H1 (cell line): ENCODE measurements around the gene ATG2B. TPM values are rescaled to one million over a fixed set of nuclear protein-coding genes. Genes with fewer than 3 reads are reported as not detected.

Source experiments
- KDM4A ChIP-seq: IDR thresholded peaks from one replicate; pipeline ENCODE4 v1.7.1; 2012; ENCODE audit warnings: low read depth, mild to moderate bottlenecking, moderate library complexity, low read length, inconsistent platforms; ENCODE audit not compliant: severe bottlenecking
- RAD21 ChIP-seq, 2 experiments: IDR thresholded peaks in 1 of 2; conservative IDR thresholded peaks in 1 of 2; 2 replicates each; pipeline ENCODE4 v1.6.1; 2011; ENCODE audit warnings: low read depth in 2 of 2, low read length in 2 of 2, improper control_type of control experiment in 1 of 2, inconsistent platforms in 1 of 2, mild to moderate bottlenecking in 1 of 2, moderate library complexity in 1 of 2
- SIRT6 ChIP-seq: IDR thresholded peaks from one replicate; pipeline ENCODE4 v1.7.1; 2012; ENCODE audit warnings: low read length, inconsistent platforms
- SIX5 ChIP-seq: IDR thresholded peaks from 2 replicates; pipeline ENCODE4 v1.6.1; 2011; ENCODE audit warnings: mild to moderate bottlenecking, low read depth, low read length
- SP4 ChIP-seq: IDR thresholded peaks from 2 replicates; pipeline ENCODE4 v1.6.1; 2012; ENCODE audit warnings: low read length, inconsistent platforms
- TCF12 ChIP-seq: IDR thresholded peaks from 2 replicates; pipeline ENCODE4 v1.6.1; 2011; ENCODE audit warnings: low read depth, mild to moderate bottlenecking, low read length
- TEAD4 ChIP-seq: IDR thresholded peaks from 2 replicates; pipeline ENCODE4 v1.6.1; 2012; ENCODE audit warnings: low read depth, low read length, inconsistent platforms, mixed read lengths
- ZNF274 ChIP-seq: IDR thresholded peaks from 2 replicates; pipeline ENCODE4 v1.7.0; 2012; ENCODE audit warnings: low read length, borderline replicate concordance; ENCODE audit errors: extremely low read depth
- polyA plus RNA-seq, 7 experiments: library from polyadenylated mRNA; depleted of rRNA in 3 of 7; stranded (reverse) in 5 of 7; unstranded in 2 of 7; fragments of >200 nt in 5 of 7; fragments of 200-250 nt in 2 of 7; gene quantifications; 1 replicate in 5 of 7; 2 replicates in 1 of 7; 4 replicates in 1 of 7; pipeline versions ENCODE4 v1.2.1 to v1.2.3, GENCODE V29; 2011 to 2013; ENCODE audit warnings: missing spikeins in 2 of 7, mixed read lengths in 2 of 7
- total RNA-seq: library from RNA; stranded (reverse); fragmentation: NEBNext Ultra II Directional; extraction: Animal tissue kit (Norgen Biotek cat#: 25700); gene quantifications from 2 replicates; pipeline ENCODE4 v1.2.1, GENCODE V29; 2021
- TF ChIP-seq, protein P1 (sequence below): fragments of 300-600 bp; sonication (generic); IDR thresholded peaks from 2 replicates; pipeline ENCODE4 v1.7.1; 2012; ENCODE audit warnings: low read length, moderate library complexity, mild to moderate bottlenecking, inconsistent platforms; ENCODE audit not compliant: insufficient replicate concordance

ATG2B gene
- total and polyA plus RNA-seq, 2 of the 8 experiments (the other 6 are each of a cell fraction or from before 2014, with no cell fraction given), result 4.6 to 14.4 TPM

DNA sequence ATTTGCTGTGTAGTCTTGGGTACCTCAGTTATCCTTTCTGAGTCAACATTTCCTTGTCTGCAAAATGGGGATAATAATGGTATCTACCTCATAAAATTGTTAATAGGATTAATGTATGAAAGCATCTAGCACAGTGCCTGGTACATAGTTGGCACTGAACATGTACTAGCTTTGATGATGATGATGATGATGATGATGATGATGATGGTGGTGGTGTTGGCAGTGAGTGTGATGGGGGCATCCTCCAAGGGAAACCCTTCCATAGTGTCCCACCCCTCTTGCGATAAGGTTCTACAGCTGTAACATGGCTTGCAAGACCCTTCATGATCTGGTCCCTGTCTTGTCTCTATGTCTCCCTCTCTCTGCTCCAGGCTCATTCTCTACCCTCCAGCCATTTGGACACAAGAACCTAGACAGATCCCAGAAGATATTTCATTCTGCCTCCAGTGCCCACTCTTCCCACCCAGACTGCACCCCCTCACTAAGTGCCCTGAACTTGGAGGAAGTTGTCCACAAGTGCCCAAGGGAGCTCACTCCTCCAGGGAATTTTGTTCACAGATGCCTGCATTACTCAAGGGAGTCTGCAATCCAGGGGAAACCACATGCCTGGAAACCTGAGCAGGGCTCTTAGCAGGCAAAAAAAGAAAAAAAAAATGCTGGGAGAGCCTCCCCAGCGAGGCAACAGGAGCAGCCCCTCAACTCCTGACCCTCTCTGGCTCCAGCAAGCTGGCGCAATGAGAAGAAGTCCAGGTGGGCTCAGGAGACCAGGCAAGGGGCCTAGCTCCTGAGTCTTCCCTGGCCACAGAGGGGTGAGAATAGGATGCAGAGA lies 117.2 kb downstream of the ATG2B start (continued):
- TF ChIP-seq, protein P1, sequence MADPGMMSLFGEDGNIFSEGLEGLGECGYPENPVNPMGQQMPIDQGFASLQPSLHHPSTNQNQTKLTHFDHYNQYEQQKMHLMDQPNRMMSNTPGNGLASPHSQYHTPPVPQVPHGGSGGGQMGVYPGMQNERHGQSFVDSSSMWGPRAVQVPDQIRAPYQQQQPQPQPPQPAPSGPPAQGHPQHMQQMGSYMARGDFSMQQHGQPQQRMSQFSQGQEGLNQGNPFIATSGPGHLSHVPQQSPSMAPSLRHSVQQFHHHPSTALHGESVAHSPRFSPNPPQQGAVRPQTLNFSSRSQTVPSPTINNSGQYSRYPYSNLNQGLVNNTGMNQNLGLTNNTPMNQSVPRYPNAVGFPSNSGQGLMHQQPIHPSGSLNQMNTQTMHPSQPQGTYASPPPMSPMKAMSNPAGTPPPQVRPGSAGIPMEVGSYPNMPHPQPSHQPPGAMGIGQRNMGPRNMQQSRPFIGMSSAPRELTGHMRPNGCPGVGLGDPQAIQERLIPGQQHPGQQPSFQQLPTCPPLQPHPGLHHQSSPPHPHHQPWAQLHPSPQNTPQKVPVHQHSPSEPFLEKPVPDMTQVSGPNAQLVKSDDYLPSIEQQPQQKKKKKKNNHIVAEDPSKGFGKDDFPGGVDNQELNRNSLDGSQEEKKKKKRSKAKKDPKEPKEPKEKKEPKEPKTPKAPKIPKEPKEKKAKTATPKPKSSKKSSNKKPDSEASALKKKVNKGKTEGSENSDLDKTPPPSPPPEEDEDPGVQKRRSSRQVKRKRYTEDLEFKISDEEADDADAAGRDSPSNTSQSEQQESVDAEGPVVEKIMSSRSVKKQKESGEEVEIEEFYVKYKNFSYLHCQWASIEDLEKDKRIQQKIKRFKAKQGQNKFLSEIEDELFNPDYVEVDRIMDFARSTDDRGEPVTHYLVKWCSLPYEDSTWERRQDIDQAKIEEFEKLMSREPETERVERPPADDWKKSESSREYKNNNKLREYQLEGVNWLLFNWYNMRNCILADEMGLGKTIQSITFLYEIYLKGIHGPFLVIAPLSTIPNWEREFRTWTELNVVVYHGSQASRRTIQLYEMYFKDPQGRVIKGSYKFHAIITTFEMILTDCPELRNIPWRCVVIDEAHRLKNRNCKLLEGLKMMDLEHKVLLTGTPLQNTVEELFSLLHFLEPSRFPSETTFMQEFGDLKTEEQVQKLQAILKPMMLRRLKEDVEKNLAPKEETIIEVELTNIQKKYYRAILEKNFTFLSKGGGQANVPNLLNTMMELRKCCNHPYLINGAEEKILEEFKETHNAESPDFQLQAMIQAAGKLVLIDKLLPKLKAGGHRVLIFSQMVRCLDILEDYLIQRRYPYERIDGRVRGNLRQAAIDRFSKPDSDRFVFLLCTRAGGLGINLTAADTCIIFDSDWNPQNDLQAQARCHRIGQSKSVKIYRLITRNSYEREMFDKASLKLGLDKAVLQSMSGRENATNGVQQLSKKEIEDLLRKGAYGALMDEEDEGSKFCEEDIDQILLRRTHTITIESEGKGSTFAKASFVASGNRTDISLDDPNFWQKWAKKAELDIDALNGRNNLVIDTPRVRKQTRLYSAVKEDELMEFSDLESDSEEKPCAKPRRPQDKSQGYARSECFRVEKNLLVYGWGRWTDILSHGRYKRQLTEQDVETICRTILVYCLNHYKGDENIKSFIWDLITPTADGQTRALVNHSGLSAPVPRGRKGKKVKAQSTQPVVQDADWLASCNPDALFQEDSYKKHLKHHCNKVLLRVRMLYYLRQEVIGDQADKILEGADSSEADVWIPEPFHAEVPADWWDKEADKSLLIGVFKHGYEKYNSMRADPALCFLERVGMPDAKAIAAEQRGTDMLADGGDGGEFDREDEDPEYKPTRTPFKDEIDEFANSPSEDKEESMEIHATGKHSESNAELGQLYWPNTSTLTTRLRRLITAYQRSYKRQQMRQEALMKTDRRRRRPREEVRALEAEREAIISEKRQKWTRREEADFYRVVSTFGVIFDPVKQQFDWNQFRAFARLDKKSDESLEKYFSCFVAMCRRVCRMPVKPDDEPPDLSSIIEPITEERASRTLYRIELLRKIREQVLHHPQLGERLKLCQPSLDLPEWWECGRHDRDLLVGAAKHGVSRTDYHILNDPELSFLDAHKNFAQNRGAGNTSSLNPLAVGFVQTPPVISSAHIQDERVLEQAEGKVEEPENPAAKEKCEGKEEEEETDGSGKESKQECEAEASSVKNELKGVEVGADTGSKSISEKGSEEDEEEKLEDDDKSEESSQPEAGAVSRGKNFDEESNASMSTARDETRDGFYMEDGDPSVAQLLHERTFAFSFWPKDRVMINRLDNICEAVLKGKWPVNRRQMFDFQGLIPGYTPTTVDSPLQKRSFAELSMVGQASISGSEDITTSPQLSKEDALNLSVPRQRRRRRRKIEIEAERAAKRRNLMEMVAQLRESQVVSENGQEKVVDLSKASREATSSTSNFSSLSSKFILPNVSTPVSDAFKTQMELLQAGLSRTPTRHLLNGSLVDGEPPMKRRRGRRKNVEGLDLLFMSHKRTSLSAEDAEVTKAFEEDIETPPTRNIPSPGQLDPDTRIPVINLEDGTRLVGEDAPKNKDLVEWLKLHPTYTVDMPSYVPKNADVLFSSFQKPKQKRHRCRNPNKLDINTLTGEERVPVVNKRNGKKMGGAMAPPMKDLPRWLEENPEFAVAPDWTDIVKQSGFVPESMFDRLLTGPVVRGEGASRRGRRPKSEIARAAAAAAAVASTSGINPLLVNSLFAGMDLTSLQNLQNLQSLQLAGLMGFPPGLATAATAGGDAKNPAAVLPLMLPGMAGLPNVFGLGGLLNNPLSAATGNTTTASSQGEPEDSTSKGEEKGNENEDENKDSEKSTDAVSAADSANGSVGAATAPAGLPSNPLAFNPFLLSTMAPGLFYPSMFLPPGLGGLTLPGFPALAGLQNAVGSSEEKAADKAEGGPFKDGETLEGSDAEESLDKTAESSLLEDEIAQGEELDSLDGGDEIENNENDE, result no peak
- TF ChIP-seq KDM4A, result no peak
- no peak for TF ChIP-seq RAD21 (IDR thresholded peaks at IDR 0.05 in 1 of 2, conservative IDR thresholded peaks at IDR 0.05 in 1 of 2; ENCODE audit: low read depth in 2 of 2, low read length in 2 of 2)
- TF ChIP-seq TCF12, result no peak
- TF ChIP-seq SIRT6, result no peak
- TF ChIP-seq ZNF274, result no peak
- TF ChIP-seq SIX5, result no peak
- TF ChIP-seq TEAD4, result no peak
- no peak for TF ChIP-seq SP4
